ENCODE data around the gene RTN1.

The RTN1 gene

DNA sequence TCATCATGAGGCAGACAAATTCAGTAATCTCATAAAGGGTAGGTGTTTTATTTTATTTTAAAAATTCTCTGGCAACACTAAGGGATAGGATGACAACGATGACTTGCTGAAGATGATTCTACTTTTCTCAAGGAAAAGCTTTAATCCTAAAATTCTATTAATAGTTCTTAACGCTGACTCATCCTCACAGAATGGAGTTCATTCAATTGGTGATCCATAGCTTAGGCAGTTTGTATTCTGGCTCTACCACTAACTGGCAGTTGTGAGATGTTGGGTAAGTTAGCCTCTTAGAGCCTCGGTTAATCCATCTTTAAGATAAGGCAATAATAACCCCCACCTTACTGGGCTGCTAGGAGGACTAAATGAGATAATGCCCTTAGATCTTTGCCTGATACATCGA lies 116.3 kb downstream of the RTN1 start:
- Histone ChIP-seq H3K9me2 (replicated peaks; ENCODE audit: control insufficient read depth, low read length) (no peaks in the 10 kb centered on the region), H3K27me3 (ENCODE audit: control insufficient read depth, low read length) (no peaks in the 10 kb centered on the region), H3K36me3 (ENCODE audit: control insufficient read depth, low read length) (no peaks in the 10 kb centered on the region), H3K9me3 (ENCODE audit: control insufficient read depth, insufficient read depth, low read length) (no peaks in the 10 kb centered on the region), H3F3A (ENCODE audit: control insufficient read depth, insufficient read depth) (no peaks in the 10 kb centered on the region), H4K20me1 (ENCODE audit: control insufficient read depth, insufficient read depth, low read depth, low read length) (no peaks in the 10 kb centered on the region), H3K27ac (ENCODE audit: low read depth, low read length) (no peak overlapping the region), H3K4me3 (ENCODE audit: low read length) (no peak overlapping the region), H3K4me2 (ENCODE audit: low read length) (no peak overlapping the region), H3K4me1 (ENCODE audit: control insufficient read depth, low read length) (no peaks in the 10 kb centered on the region), H3K79me2 (ENCODE audit: control insufficient read depth, low read length) (no peaks in the 10 kb centered on the region)
- TF ChIP-seq, protein P1, sequence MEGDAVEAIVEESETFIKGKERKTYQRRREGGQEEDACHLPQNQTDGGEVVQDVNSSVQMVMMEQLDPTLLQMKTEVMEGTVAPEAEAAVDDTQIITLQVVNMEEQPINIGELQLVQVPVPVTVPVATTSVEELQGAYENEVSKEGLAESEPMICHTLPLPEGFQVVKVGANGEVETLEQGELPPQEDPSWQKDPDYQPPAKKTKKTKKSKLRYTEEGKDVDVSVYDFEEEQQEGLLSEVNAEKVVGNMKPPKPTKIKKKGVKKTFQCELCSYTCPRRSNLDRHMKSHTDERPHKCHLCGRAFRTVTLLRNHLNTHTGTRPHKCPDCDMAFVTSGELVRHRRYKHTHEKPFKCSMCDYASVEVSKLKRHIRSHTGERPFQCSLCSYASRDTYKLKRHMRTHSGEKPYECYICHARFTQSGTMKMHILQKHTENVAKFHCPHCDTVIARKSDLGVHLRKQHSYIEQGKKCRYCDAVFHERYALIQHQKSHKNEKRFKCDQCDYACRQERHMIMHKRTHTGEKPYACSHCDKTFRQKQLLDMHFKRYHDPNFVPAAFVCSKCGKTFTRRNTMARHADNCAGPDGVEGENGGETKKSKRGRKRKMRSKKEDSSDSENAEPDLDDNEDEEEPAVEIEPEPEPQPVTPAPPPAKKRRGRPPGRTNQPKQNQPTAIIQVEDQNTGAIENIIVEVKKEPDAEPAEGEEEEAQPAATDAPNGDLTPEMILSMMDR (IDR thresholded peaks at IDR 0.05; ENCODE audit: low read depth, low read length, poor library complexity, severe bottlenecking) = no peak
- TF ChIP-seq EZH2phosphoT487 (IDR thresholded peaks at IDR 0.05; ENCODE audit: borderline replicate concordance, low read length) = no peak

- H3K79me2 ChIP-seq (ENCODE audit: control insufficient read depth, low read length) = no peaks in the 10 kb centered on the region
- H3K27ac ChIP-seq (ENCODE audit: low read depth, low read length) = no peak overlapping the region
- no peaks in the 10 kb centered on the region for H3K9me2 ChIP-seq (replicated peaks; ENCODE audit: control insufficient read depth, low read length)
- H3F3A ChIP-seq (ENCODE audit: control insufficient read depth, insufficient read depth) = no peaks in the 10 kb centered on the region
- H3K9me3 ChIP-seq (ENCODE audit: control insufficient read depth, insufficient read depth, low read length) = no peaks in the 10 kb centered on the region
- no peak overlapping the region for H3K4me2 ChIP-seq (ENCODE audit: low read length)
- H4K20me1 ChIP-seq (ENCODE audit: control insufficient read depth, insufficient read depth, low read depth, low read length) = no peaks in the 10 kb centered on the region
- no peaks in the 10 kb centered on the region for H3K36me3 ChIP-seq (ENCODE audit: control insufficient read depth, low read length)
- TF ChIP-seq EZH2phosphoT487 (IDR thresholded peaks at IDR 0.05; ENCODE audit: borderline replicate concordance, low read length) = no peak
- TF ChIP-seq, protein P1 (IDR thresholded peaks at IDR 0.05; ENCODE audit: low read depth, low read length, poor library complexity, severe bottlenecking) = no peak
- no peak overlapping the region for H3K4me3 ChIP-seq (ENCODE audit: low read length)
- no peaks in the 10 kb centered on the region for H3K27me3 ChIP-seq (ENCODE audit: control insufficient read depth, low read length)
- no peaks in the 10 kb centered on the region for H3K4me1 ChIP-seq (ENCODE audit: control insufficient read depth, low read length)
Observed at GRCh38 chr14:59753512-59753911, 117.1 kb downstream of the RTN1 start.

DNA sequence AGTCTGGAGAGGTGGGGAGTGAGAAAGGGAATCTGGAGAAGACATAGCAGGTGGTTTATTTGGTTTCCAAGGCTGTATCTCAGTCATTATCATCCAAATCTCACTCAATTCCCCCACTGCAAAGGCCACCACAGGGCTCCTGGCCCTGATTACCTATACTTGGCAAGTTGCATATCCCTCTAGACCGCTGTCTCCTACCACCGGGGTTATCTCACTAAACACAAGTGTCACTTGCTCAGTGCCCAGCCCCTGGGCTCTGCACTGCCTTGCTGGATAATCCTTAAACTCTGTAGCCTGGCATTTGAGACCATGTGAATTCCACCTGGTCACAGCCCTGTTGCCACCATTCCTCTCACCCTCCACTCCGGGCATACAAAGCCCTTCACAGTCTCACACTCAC lies 119.0 kb downstream of the RTN1 start:
- Histone ChIP-seq H3K27me3 (ENCODE audit: control insufficient read depth, low read length) (no peaks in the 10 kb centered on the region), H3K9me3 (ENCODE audit: control insufficient read depth, insufficient read depth, low read length) (no peaks in the 10 kb centered on the region), H3K36me3 (ENCODE audit: control insufficient read depth, low read length) (no peaks in the 10 kb centered on the region), H3K79me2 (ENCODE audit: control insufficient read depth, low read length) (no peaks in the 10 kb centered on the region), H3K4me2 (ENCODE audit: low read length) (no peak overlapping the region), H3K27ac (ENCODE audit: low read depth, low read length) (no peak overlapping the region), H3F3A (ENCODE audit: control insufficient read depth, insufficient read depth) (no peaks in the 10 kb centered on the region), H3K9me2 (replicated peaks; ENCODE audit: control insufficient read depth, low read length) (no peaks in the 10 kb centered on the region), H4K20me1 (ENCODE audit: control insufficient read depth, insufficient read depth, low read depth, low read length) (no peaks in the 10 kb centered on the region), H3K4me3 (ENCODE audit: low read length) (no peak overlapping the region), H3K4me1 (ENCODE audit: control insufficient read depth, low read length) (no peaks in the 10 kb centered on the region)
- TF ChIP-seq, protein P1 (IDR thresholded peaks at IDR 0.05; ENCODE audit: low read depth, low read length, poor library complexity, severe bottlenecking) = no peak

DNA sequence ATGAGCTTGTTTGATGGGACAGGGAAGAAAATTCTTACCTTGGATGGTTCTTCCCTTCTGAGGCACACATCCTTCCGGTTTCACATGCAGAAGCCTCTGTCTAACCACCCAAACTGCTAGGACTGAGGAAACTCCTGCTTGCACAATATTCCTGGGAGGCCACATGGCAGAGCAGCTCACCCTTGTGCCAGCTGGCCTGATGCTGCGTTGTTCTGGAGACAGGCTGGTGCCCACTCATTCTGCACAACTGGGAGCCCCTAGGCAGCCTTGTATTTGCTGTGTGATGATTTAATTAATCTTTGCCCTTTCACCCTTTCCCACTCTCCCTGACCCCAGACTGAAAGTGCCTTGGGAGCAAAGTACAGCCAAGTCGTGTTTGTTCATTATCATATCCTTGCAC lies 130.8 kb downstream of the RTN1 start:
- H3K4me2 ChIP-seq (ENCODE audit: low read length) = no peak overlapping the region

More for the DNA sequence above, 130.8 kb downstream of the RTN1 start:
- no peaks in the 10 kb centered on the region for H3K27me3 ChIP-seq (ENCODE audit: control insufficient read depth, low read length)
- H3K4me1 ChIP-seq (ENCODE audit: control insufficient read depth, low read length) = no peaks in the 10 kb centered on the region
- no peak overlapping the region for H3K27ac ChIP-seq (ENCODE audit: low read depth, low read length)
- TF ChIP-seq, protein P1 (IDR thresholded peaks at IDR 0.05; ENCODE audit: low read depth, low read length, poor library complexity, severe bottlenecking) = no peak
- TF ChIP-seq EZH2phosphoT487 (IDR thresholded peaks at IDR 0.05; ENCODE audit: borderline replicate concordance, low read length) = no peak
- H3K79me2 ChIP-seq (ENCODE audit: control insufficient read depth, low read length) = no peaks in the 10 kb centered on the region
- H4K20me1 ChIP-seq (ENCODE audit: control insufficient read depth, insufficient read depth, low read depth, low read length) = no peaks in the 10 kb centered on the region
- no peak overlapping the region for H3K4me3 ChIP-seq (ENCODE audit: low read length)
- H3K36me3 ChIP-seq (ENCODE audit: control insufficient read depth, low read length) = no peaks in the 10 kb centered on the region
- no peaks in the 10 kb centered on the region for H3K9me2 ChIP-seq (replicated peaks; ENCODE audit: control insufficient read depth, low read length)
- H3F3A ChIP-seq (ENCODE audit: control insufficient read depth, insufficient read depth) = no peaks in the 10 kb centered on the region
- H3K9me3 ChIP-seq (ENCODE audit: control insufficient read depth, insufficient read depth, low read length) = no peaks in the 10 kb centered on the region
